WTC11 (cell line): ENCODE data around the gene ZNF248. TPM values are rescaled to one million over a fixed set of nuclear protein-coding genes. Genes with fewer than 3 reads are reported as not detected.

Source experiments
- ATAC-seq: fragments of 200-7000 bp; cut with Tn5 transposase; 2 replicates; pipeline ENCODE4 v1.10.0; 2021; ENCODE audit warnings: mild to moderate bottlenecking, moderate library complexity
- CTCF ChIA-PET: fragments of 300-600 bp; sonication (Branson Sonifier 250); formaldehyde crosslinking; loops from one replicate; lab custom pipeline; 2021; ENCODE audit warnings: antibody characterized with exemption; lab: Charles Lee
- POLR2A ChIA-PET: fragments of 350-600 bp; sonication (Branson Sonifier 250); formaldehyde crosslinking; loops from one replicate; lab custom pipeline; 2021; ENCODE audit warnings: antibody characterized with exemption; lab: Charles Lee
- DNase-seq: peaks from one replicate; pipeline ENCODE4 v3.0.0; 2021; ENCODE audit warnings: low spot score
- H3K27ac Mint-ChIP-seq: 2 replicates; pipeline ENCODE4 v1.8.0; 2021; ENCODE audit warnings: mixed read lengths
- H3K27me3 Mint-ChIP-seq: 2 replicates; pipeline ENCODE4 v1.8.0; 2021; ENCODE audit warnings: low read depth, mild to moderate bottlenecking, moderate library complexity, mixed read lengths
- H3K36me3 Mint-ChIP-seq: 2 replicates; pipeline ENCODE4 v1.8.0; 2021; ENCODE audit warnings: mixed read lengths
- H3K4me1 Mint-ChIP-seq: 2 replicates; pipeline ENCODE4 v1.8.0; 2022; ENCODE audit warnings: mixed read lengths
- H3K4me3 Mint-ChIP-seq: 2 replicates; pipeline ENCODE4 v1.8.0; 2021; ENCODE audit warnings: mild to moderate bottlenecking, moderate library complexity, mixed read lengths
- H3K9me3 Mint-ChIP-seq: 2 replicates; pipeline ENCODE4 v1.8.0; 2021; ENCODE audit warnings: mixed read lengths
- CDX4 ChIP-seq: fragments of 250-450 bp; sonication (Bioruptor Pico); IDR thresholded peaks from 2 replicates; pipeline ENCODE4 v1.9.0; 2021; ENCODE audit warnings: moderate library complexity, mild to moderate bottlenecking, inconsistent platforms, borderline replicate concordance
- ELF4 ChIP-seq: sonication (generic); formaldehyde crosslinking; IDR thresholded peaks from 2 replicates; pipeline ENCODE4 v1.8.1; 2022; ENCODE audit warnings: low read depth, mild to moderate bottlenecking, moderate library complexity, missing genetic modification reagents
- ESRRA ChIP-seq: sonication (generic); formaldehyde crosslinking; IDR thresholded peaks from 2 replicates; pipeline ENCODE4 v1.8.1; 2022; ENCODE audit warnings: mild to moderate bottlenecking, missing genetic modification reagents, borderline replicate concordance
- FOXJ3 ChIP-seq: sonication (generic); formaldehyde crosslinking; IDR thresholded peaks from 2 replicates; pipeline ENCODE4 v1.9.0; 2021; ENCODE audit warnings: missing genetic modification reagents, mild to moderate bottlenecking, borderline replicate concordance
- GABPB1 ChIP-seq: sonication (generic); formaldehyde crosslinking; IDR thresholded peaks from 2 replicates; pipeline ENCODE4 v1.8.1; 2023; ENCODE audit warnings: mild to moderate bottlenecking, missing genetic modification reagents
- GRHL2 ChIP-seq: fragments of 250-450 bp; sonication (Bioruptor Pico); IDR thresholded peaks from 2 replicates; pipeline ENCODE4 v1.8.0; 2022; ENCODE audit warnings: mild to moderate bottlenecking, moderate library complexity; ENCODE audit not compliant: insufficient replicate concordance, severe bottlenecking
- JUN ChIP-seq: sonication (generic); formaldehyde crosslinking; IDR thresholded peaks from 2 replicates; pipeline ENCODE4 v1.8.0; 2023; ENCODE audit warnings: mild to moderate bottlenecking, missing genetic modification reagents
- PRDM15 ChIP-seq: sonication (generic); formaldehyde crosslinking; IDR thresholded peaks from 2 replicates; pipeline ENCODE4 v1.8.0; 2022; ENCODE audit warnings: missing genetic modification reagents
- PRRX2 ChIP-seq: fragments of 250-450 bp; sonication (Bioruptor Pico); IDR thresholded peaks from 2 replicates; pipeline ENCODE4 v1.8.0; 2021; ENCODE audit warnings: mild to moderate bottlenecking
- SP1 ChIP-seq: sonication (generic); formaldehyde crosslinking; conservative IDR thresholded peaks from 2 replicates; pipeline ENCODE4 v1.8.1; 2022; ENCODE audit warnings: missing genetic modification reagents
- TP53 ChIP-seq: sonication (generic); formaldehyde crosslinking; IDR thresholded peaks from 2 replicates; pipeline ENCODE4 v1.8.1; 2023; ENCODE audit warnings: mild to moderate bottlenecking, missing genetic modification reagents
- ZMAT4 ChIP-seq: fragments of 250-450 bp; sonication (Bioruptor Pico); IDR thresholded peaks from 2 replicates; pipeline ENCODE4 v1.9.0; 2021; ENCODE audit warnings: mild to moderate bottlenecking
- ZNF232 ChIP-seq: sonication (generic); formaldehyde crosslinking; IDR thresholded peaks from 2 replicates; pipeline ENCODE4 v1.8.0; 2022; ENCODE audit warnings: mild to moderate bottlenecking, missing genetic modification reagents
- ZNF396 ChIP-seq: fragments of 250-450 bp; sonication (Bioruptor Pico); IDR thresholded peaks from 2 replicates; pipeline ENCODE4 v1.8.0; 2021; ENCODE audit warnings: mild to moderate bottlenecking, moderate library complexity, borderline replicate concordance
- ZNF512 ChIP-seq: sonication (generic); formaldehyde crosslinking; IDR thresholded peaks from 2 replicates; pipeline ENCODE4 v1.8.1; 2022; ENCODE audit warnings: missing genetic modification reagents, borderline replicate concordance
- total RNA-seq: library from RNA; stranded (reverse); gene quantifications from 3 replicates; pipeline ENCODE4 v1.2.3, GENCODE V29; 2021
- TF ChIP-seq, protein P1 (sequence below): sonication (generic); formaldehyde crosslinking; IDR thresholded peaks from 2 replicates; pipeline ENCODE4 v1.8.0; 2022; ENCODE audit warnings: mild to moderate bottlenecking, missing genetic modification reagents
- TF ChIP-seq, protein P2 (sequence below): sonication (generic); formaldehyde crosslinking; IDR thresholded peaks from 2 replicates; pipeline ENCODE4 v1.8.1; 2023; ENCODE audit warnings: mild to moderate bottlenecking, missing genetic modification reagents

ZNF248 gene
- total RNA-seq, 1 experiment from 2014 or later: 1.9 TPM

DNA sequence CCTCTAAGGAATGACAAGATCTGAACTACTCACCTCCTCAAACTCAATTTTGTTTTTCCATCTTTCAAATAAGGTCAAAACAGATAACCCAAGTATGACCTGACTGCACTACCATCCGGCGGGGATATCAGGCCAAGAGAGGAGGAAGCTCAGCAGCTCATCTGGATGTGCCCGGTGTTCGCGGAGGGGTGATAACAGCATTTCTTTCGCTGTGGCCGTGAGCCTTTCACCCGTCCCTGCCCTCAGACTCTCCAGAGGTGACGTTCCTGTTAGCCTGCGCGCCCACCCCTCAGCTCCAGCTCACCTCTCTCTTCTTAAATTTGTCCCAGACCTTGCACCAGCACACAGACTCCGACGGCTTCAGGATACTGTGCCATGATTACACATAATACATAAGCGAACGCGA lies 526 bp downstream of the ZNF248 start:
- Mint-ChIP-seq H3K27me3 (peaks cover 19% of the 10 kb centered on the region), H3K27ac (no peak overlapping the region), H3K9me3 (peaks cover 76% of the 10 kb centered on the region), H3K36me3 (peaks cover 60% of the 10 kb centered on the region), H3K4me3 (peak overlapping the region; percentile 72), H3K4me1 (0 out of 2 replicates have a peak, but pooled peaks cover 2% of the 10 kb centered on the region)
- peak; percentile 17; the same call in 1 of the 2 replicates for ATAC-seq
- no peak for TF ChIP-seq PRRX2 (CRISPR knock-in tag)
- TF ChIP-seq ZMAT4 (CRISPR knock-in tag): no peak
- no peak for TF ChIP-seq GRHL2
- TF ChIP-seq ESRRA (CRISPR knock-in tag): no peak
- TF ChIP-seq SP1 (CRISPR knock-in tag): no peak
- TF ChIP-seq ZNF512 (CRISPR knock-in tag): no peak
- ChIA-PET POLR2A (no interaction called here), CTCF (no interaction called here)
- peak; percentile 9 for DNase-seq

DNA sequence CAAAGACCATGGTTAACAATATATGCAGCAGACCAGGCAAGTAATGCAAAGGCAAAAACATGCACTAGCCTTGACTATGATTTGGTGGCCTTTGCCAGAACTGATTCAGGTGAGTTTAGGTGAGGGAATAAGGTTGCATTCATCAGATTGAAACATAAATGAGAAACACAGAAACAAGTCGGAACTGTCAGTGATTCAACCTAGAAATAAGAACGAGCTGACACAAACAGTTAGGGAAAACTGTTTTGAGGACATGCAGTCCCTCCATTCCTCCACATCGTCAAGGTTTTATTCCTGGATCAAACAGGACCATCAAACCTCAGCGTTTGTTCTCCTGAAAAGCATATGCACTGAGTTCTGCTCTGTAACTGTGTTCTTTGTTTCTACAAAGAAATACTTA lies 1.8 kb downstream of the ZNF248 start:
- Mint-ChIP-seq H3K9me3 (peaks cover 71% of the 10 kb centered on the region), H3K4me3 (no peak overlapping the region), H3K27me3 (peaks cover 19% of the 10 kb centered on the region), H3K4me1 (0 out of 2 replicates have a peak, but pooled peaks cover 2% of the 10 kb centered on the region), H3K27ac (no peak overlapping the region), H3K36me3 (peaks cover 57% of the 10 kb centered on the region)
- TF ChIP-seq ZNF396 (CRISPR knock-in tag): no peak
- TF ChIP-seq TP53 (CRISPR knock-in tag): no peak
- CTCF ChIA-PET: no interaction called here
- DNase-seq (no peak), ATAC-seq (no peak)
- POLR2A ChIA-PET: no interaction called here

DNA sequence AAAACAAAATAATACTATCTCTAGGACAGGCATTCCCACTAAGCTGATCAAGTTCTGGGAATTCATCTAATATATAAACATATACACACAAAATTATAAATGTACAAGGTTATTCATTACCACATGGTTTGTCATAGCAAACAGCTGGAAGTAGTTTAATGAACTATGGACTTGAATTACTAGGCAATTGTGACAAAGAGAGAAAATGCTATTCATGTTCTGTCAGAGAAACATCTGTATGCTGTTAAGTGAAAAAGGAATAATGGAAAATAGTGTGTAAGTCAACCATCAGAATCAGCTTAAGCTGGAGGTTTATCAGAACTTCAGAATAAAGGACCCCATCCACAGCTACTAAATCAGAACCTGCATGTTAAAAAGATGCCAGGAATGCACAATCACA lies 2.8 kb downstream of the ZNF248 start:
- DNase-seq (no peak), ATAC-seq (no peak)
- peaks cover 54% of the 10 kb centered on the region for H3K36me3 Mint-ChIP-seq
- TF ChIP-seq CDX4: no peak
- no peak for TF ChIP-seq JUN (CRISPR knock-in tag)
- TF ChIP-seq FOXJ3 (CRISPR knock-in tag): no peak
- TF ChIP-seq SP1 (CRISPR knock-in tag): no peak
- TF ChIP-seq PRDM15 (CRISPR knock-in tag): no peak
- TF ChIP-seq ZNF232: no peak
- TF ChIP-seq GABPB1 (CRISPR knock-in tag): no peak
- H3K27ac Mint-ChIP-seq: no peak overlapping the region
- H3K27me3 Mint-ChIP-seq: peaks cover 13% of the 10 kb centered on the region
- 0 out of 2 replicates have a peak, but pooled peaks cover 2% of the 10 kb centered on the region for H3K4me1 Mint-ChIP-seq
- ChIA-PET POLR2A (no interaction called here), CTCF (no interaction called here)
- H3K4me3 Mint-ChIP-seq: no peak overlapping the region
- H3K9me3 Mint-ChIP-seq: peaks cover 67% of the 10 kb centered on the region

DNA sequence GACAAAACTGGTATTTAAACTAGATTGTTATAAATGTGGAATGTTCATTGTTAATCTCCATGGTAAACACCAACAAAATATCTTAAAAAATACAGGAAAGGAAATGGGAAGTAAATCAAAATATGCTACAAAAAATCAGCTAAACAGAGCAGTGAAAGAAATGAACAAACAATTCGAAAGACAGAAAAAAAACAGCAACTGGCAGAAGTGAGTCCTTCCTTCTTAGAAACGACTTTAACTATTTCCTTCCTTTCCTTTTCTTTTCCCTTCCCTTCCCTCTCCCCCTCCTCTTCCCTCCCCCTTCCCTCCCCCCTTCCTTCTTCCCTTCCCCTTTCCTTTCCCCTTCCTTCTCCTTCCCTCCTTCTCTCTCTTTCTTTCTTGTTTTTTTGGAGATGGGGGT lies 12.8 kb downstream of the ZNF248 start:
- Mint-ChIP-seq H3K9me3 (peaks cover 65% of the 10 kb centered on the region), H3K4me1 (no peaks in the 10 kb centered on the region), H3K27ac (no peak overlapping the region), H3K36me3 (peaks cover 65% of the 10 kb centered on the region), H3K27me3 (no peaks in the 10 kb centered on the region; the same call in none of the 2 replicates), H3K4me3 (no peak overlapping the region)
- ATAC-seq (no peak), DNase-seq (no peak)
- POLR2A ChIA-PET: no interaction called here
- TF ChIP-seq, protein P1, sequence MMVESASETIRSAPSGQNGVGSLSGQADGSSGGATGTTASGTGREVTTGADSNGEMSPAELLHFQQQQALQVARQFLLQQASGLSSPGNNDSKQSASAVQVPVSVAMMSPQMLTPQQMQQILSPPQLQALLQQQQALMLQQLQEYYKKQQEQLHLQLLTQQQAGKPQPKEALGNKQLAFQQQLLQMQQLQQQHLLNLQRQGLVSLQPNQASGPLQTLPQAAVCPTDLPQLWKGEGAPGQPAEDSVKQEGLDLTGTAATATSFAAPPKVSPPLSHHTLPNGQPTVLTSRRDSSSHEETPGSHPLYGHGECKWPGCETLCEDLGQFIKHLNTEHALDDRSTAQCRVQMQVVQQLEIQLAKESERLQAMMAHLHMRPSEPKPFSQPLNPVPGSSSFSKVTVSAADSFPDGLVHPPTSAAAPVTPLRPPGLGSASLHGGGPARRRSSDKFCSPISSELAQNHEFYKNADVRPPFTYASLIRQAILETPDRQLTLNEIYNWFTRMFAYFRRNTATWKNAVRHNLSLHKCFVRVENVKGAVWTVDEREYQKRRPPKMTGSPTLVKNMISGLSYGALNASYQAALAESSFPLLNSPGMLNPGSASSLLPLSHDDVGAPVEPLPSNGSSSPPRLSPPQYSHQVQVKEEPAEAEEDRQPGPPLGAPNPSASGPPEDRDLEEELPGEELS (CRISPR knock-in tag): no peak
- no peak for TF ChIP-seq ELF4 (CRISPR knock-in tag)
- TF ChIP-seq, protein P2, sequence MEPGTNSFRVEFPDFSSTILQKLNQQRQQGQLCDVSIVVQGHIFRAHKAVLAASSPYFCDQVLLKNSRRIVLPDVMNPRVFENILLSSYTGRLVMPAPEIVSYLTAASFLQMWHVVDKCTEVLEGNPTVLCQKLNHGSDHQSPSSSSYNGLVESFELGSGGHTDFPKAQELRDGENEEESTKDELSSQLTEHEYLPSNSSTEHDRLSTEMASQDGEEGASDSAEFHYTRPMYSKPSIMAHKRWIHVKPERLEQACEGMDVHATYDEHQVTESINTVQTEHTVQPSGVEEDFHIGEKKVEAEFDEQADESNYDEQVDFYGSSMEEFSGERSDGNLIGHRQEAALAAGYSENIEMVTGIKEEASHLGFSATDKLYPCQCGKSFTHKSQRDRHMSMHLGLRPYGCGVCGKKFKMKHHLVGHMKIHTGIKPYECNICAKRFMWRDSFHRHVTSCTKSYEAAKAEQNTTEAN (CRISPR knock-in tag): no peak
- CTCF ChIA-PET: no interaction called here
